HG02610 (cell line): Measurements from ENCODE around the gene ARHGDIA.
A peak's percentile ranks its signal among the peaks of the same experiment; 100 is the strongest.

Source experiments
- ATAC-seq: cut with Tn5 transposase; IDR thresholded peaks from one replicate; pipeline ENCODE4 v1.9.1; 2021; ENCODE audit warnings: mild to moderate bottlenecking, moderate library complexity; ENCODE audit not compliant: unreplicated experiment

Gene ARHGDIA

GRCh38 chr17:81888988-81889595 is 18.0 kb upstream of the ARHGDIA start:
- no peak for ATAC-seq

DNA sequence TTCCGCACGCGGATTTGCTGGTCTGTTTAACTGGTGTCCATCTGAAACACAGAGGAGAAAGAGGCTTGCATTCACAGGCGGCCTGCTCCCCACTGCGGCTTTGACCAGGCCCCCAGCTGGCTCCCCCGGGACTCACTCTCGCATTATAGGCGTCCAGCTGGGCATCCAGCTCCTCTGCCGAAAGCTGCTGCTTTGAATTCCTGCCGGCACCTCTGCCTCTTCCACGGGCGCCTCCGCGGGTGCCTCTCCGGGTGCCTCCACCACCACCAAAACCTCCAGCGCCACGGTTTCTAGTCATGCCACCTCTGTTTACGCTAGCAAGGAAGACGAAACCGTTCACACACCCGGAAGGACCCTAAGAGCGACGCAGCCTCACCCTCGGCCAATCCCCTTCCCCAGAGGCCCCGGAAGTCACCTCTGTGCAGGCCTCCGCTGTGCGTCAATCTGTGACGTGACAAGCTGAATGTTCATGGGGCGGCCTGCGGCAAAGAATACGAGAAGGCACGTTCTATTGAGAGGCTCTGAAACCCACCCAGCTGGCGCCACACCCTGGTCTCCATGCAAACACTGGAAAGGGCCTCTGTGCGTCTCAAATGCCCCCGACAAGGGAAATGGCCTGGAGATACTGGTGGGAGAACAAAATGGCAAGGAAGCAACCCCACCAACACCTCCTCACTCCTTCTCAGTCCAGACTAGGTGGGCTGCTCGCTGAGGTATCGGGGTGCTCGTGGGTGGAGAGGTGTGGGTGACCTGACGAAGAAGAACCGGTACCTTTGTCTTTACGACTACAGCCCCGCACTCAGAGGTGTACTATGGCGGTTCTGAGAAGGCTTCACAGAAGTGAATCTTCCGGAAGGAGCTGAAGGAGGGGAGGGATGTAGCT is 17.2 kb upstream of the ARHGDIA start:
- no peak for ATAC-seq

DNA sequence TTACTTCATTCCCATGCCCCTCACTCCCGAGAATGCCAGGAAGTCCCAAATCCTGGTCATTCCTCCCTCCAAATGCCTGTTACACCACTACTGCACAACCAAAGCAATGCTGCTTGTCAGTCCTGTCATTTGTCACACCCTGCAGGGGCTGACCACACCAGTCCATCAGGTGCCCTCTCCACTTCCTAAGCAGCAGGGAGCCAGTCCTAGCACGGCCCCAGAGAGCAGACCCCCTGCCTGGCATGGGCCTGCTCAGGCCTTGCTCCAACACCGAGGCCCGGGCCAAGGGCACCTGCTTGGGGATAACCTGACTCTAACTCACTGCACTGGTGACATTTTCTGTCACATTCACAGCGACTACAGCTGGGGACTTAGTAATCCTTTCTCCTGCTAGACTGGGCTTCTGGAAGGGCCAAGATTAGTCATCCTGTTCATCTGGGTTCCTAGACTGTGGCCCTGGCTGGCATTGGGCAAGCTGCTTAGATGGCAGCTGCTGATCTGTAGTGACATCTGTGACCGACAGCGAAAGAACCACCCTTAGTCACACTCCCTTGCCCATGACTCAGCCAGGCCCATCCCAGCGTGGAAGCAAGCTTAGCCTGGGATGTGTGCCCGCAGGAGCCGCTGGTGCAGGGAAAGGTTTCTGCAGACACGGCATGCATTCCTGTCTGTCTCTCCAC is 14.9 kb upstream of the ARHGDIA start:
- no peak for ATAC-seq

DNA sequence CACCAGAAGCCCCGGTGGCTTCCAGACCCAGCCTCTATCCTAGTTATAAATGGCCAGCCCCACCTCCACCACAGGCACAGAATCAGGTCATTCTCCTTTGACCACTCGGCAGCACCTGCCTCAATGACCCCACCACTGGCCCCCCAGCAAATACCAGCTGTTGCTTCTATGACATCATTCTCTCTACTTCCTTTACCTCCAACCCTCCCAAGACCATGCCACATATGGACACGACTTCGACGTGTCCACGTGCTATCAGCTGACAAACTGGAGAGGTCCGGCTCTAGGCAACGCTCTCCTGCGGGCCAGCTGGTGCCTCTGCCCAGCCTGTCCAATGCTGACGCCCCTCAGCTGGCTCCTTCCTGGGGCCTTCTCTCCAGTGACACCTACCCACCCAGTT is 14.3 kb upstream of the ARHGDIA start:
- ATAC-seq, result no peak

DNA sequence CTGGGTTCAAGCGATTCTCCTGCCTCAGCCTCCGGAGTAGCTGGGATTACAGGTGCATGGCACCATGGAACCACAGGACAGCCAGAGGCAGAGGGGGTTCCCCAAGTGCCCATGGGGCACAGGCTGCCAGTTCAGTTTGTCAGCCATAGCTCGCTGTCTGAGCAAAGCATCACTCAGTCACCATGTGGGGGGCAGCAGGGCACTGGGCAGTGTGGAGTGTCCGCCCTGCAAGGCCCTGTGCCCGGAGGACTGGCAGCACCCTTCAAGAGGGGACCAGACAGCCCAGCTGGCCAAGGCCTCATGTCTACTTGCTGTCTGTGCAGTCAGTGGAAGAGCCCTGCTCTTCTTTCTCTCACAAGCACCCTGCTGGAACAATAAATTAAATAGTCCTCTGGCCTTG is 13.8 kb upstream of the ARHGDIA start:
- ATAC-seq, result no peak

- ATAC-seq, result no peak
These were observed 13.4 kb upstream of the ARHGDIA start for GRCh38 chr17:81884520-81884919.

DNA sequence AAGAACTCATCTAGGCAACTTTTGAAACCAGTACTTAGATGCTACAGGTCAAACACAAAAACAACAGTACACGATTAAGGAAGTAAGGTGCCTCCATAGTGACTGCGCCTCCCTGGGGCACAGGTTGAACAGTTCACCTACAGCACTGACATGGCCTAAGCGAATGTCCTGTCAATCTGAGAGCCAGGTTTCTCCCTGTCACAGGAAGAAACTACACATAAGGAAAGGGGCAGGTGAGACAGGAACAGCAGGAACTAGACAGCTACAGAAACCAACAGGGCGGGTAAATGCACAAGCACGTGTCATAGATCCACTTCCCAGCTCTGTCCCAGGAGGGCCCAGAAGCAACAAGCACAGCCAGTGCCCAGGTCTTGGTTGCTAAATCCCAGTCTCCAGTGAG is 8.0 kb upstream of the ARHGDIA start:
- no peak for ATAC-seq

DNA sequence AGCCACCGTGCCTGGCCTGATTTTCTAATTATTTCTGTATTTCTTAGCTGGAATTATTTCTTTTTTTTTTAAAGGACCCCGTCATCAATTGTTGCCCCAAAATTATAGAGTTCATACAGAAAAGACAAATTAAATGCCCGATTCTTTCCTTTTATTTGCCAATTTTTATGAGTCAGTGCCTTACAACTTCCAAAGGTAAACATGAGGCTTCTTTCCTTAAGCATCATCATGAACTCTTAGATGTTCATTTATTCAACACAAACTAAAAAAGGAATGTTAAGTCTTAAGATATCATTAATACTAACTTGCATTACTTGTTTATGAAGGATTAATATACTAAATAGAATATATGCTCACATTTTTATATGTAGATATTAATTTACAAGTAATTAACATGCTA is 7.2 kb upstream of the ARHGDIA start:
- no peak for ATAC-seq

DNA sequence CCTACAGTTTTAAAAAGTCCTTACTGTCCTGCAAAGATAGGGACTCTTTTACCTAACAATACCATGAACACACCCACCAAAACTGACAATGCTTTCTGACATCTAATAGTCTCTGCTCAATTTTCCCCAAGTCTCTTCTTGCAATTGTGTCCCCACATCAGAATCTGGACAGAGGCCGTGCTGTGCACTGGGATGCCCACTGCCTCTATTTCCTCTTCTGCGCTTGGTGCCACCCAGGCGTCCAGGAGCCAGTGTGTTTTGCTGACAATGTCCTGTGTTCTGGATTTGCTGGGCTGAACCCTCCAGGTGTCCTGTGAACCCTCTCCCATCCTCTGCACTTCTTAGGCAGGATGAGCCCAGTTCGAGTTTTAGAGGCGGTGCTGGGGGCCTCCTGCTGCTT is 6.4 kb upstream of the ARHGDIA start:
- ATAC-seq, result no peak

DNA sequence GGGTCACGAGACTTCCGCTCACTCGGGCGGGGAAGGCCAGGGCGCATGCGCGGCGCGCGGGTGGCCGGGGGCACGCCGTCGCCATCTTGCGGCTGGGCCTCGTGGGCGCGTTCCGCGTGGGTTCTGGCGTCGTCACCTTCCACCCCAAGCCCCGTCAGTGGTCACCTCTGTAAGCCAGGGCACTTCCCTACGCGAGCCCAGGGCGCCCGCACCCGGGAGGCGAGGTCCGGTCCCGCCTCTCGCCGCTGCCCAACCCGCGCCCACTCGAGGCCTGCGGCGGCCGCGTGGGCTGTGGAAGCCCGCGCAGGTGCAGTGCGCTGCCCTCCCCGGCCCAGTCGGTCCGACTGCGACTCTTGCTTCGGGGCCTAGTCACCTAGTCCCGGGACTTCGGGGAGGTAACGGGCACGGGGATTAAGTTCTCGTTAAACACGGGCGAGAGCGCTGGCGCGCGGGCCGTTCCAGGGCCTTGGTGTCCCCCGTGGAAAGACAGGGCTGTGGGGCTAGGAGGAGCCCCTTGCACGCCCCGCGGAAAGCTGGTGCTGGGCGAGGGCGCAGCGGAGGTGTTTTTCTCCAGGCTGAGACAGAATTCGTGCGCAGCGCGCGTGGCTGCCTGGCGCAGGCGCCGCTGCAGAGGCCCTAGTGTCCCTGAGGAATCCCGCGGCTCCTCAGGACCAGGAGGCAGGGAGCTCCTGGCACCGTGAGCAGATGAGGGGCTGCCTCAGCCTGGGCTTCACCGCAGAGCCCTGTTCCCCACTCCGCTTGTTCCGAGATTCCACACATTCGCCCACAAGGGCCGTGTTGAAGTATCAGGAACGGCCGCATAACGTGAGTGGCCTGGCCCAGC is 472 bp upstream of the ARHGDIA start:
- peak; percentile 13 for ATAC-seq

DNA sequence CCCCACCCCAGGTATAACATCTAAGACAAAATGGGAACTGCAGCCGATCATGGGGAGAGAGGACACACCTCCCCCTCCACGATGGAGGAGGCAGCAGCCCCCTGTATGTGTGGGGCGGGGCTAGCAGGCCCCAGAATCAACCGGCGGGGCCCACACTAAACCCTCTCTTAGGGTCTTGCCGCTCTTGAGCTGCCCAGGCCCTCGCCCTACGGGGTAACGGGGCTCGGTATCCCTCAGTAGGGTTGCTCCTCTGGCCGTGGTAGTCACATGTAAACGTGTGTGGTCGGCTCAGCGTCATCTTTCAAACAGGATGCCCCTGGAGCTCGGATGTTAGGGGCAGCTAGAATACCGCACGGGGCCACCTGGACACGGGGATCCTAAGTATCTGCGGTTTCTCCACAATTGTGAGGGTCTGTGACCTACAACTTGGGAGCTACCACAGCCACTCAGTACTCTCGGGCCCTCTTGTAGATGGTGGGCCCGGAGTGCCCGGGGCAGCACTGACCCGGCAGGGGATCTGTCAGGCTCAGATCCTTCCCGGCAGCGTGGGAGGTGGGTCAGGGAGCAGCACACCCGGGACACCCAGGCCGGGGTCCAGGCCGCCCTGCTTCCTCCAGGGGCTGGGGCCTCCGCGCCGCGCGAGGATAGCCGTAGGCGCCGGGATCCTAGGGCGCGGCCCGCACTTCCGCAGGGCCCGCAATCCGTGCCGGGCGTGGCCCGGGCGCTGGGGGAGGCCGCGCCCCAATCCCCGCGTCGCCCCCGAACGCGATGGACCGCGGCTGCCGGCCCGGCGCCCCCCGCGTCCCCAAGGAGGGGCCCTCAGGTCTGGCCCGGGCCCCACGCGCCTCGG is 781 bp downstream of the ARHGDIA start:
- ATAC-seq, result peak; percentile 16

- ATAC-seq, result no peak
These were observed 1.7 kb downstream of the ARHGDIA start for GRCh38 chr17:81869221-81870130.

- ATAC-seq, result no peak
These were observed 2.4 kb downstream of the ARHGDIA start for GRCh38 chr17:81868674-81869220.

- ATAC-seq, result no peak
These were observed 3.0 kb downstream of the ARHGDIA start for GRCh38 chr17:81867991-81868673.

DNA sequence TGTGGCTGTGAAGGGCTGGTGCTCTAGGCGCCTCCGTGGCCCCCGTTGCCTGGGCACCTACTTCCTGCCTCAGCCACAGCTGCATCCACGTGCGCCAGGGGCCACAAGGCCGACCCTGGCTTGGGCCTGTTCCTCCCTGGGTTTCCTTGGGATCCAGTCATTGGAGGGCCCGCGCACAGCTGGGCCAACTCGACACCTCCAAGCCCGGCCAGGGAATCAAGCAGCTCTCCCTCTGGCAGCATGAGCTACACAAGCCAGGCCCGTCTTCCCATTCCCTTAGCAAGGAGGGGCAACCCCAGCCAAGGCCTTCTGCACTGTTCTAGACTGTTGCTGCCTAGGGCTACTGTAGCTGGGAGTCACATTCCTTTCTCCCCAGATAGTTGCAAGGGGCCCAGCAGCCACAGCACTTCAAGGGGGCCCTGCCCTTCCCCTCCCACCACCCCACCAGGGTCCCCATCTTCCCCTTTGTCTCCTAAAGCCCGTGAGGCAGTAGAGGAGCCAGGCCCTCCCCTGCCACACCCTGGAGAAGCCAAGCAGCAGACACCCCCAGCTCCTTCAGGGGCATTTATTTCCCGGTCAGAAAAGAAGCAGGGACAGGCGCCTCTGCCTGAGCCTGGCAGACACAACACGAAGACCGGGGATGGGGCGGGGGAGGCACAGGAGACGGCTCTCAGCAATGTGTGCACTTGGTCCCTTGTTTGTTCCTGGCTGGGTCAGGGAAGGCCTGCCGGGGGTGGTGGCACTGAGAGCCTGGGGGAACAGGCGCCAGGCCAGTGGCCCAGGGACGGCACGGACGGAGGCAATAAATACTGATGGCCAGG is 3.8 kb downstream of the ARHGDIA start:
- ATAC-seq, result no peak

DNA sequence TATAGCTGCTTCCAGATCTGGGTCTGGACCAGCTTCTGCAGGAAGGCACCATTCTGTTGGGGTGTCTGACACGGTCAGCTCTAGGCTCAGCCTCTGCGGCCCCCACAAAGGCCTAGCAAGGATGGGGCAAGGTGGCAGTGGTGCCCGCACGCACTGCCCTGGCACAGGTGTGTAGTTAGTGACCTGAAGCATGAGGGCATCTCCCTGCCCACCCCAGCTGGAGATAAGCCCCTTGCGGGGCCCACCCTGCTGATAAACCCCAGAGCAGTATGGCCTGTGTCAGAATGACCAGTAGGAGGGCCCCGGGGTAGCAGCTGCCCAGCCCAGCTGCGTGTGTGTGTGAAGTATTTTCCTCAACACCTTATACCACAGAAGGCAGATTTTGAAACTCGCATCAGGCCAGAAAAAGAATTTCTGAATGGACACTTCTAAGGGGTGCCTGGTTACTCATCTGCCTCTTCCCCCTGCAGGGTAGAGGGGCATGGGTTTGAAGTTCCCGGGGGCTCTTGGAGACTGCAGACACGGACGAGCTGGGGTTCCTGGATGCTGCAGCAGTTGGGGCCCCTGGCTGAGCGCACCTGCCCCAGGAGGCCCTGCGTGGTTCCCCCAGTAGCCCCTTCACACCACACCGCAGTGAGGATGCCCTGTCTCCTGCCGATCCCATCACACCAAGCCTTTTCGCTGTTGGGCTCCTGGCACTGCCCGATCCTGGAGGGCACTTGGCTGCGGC is 4.5 kb downstream of the ARHGDIA start:
- no peak for ATAC-seq
